K562 (cell line): ENCODE data around the gene PARS2. TPM values are rescaled to one million over a fixed set of nuclear protein-coding genes. Genes with fewer than 3 reads are reported as not detected.
A peak's percentile ranks its signal among the peaks of the same experiment; 100 is the strongest.

Experiments used
- ATAC-seq: fragments of 200-7000 bp; cut with Tn5 transposase; 3 replicates; pipeline ENCODE4 v1.9.1; 2020; ENCODE audit warnings: moderate library complexity
- BruUV-seq: library from RNA; stranded (reverse); fragments of 400-500 nt; replicated peaks from 2 replicates; lab custom pipeline; 2021; lab: Mats Ljungman, UMichigan
- CTCF ChIA-PET: fragments of 300-600 bp; formaldehyde crosslinking; extraction: SDS; loops from one replicate; lab custom pipeline; 2021; ENCODE audit warnings: low intra/inter-chr PET ratio; lab: Yijun Ruan, JAX
- POLR2A ChIA-PET: fragments of 300-600, 350-650 bp; sonication (Branson Sonifier 250); formaldehyde crosslinking; extraction: SDS; loops from one replicate; lab custom pipeline; 2021; ENCODE audit warnings: antibody characterized with exemption, inconsistent platforms; lab: Yijun Ruan, JAX
- DNase-seq, 4 experiments: peaks; one replicate each; pipeline versions ENCODE4 v3.0.0 to v3.0.0-alpha.2; 2011 to 2018; ENCODE audit warnings: low spot score in 3 of 4, mixed read lengths in 3 of 4; ENCODE audit errors: extremely low read depth in 1 of 4
- FAIRE-seq: peaks from 2 replicates; lab custom pipeline; 2011; peaks lifted over from hg19 to GRCh38; lab: Jason Lieb, UNC
- H2AFZ ChIP-seq: 2 replicates; pipeline ENCODE4 v1.6.0; 2011; ENCODE audit warnings: low read depth, low read length, control low read depth, inconsistent platforms
- H3K27ac ChIP-seq: fragments of 200-600 bp; 3 replicates; pipeline ENCODE4 v1.8.0; 2011; ENCODE audit warnings: low read depth, mild to moderate bottlenecking, control low read depth, inconsistent platforms, low read length, moderate library complexity, mixed read lengths; ENCODE audit errors: extremely low read depth
- H3K27me3 ChIP-seq, 2 experiments: fragments of 300-600 bp in 1 of 2; 2 replicates in 1 of 2; 3 replicates in 1 of 2; pipeline versions ENCODE4 v1.6.0 to v1.8.0; 2011; ENCODE audit warnings: inconsistent platforms in 2 of 2, low read length in 2 of 2, mild to moderate bottlenecking in 1 of 2, mixed read lengths in 1 of 2, moderate library complexity in 1 of 2; ENCODE audit not compliant: control insufficient read depth in 2 of 2, insufficient read depth in 2 of 2
- H3K36me3 ChIP-seq: fragments of 300-600 bp; 3 replicates; pipeline ENCODE4 v1.8.0; 2011; ENCODE audit warnings: mild to moderate bottlenecking, low read length, inconsistent platforms; ENCODE audit not compliant: control insufficient read depth, insufficient read depth
- H3K4me1 ChIP-seq, 2 experiments: fragments of 200-600 bp in 1 of 2; replicated peaks in 1 of 2; 2 replicates in 1 of 2; 3 replicates in 1 of 2; pipeline versions ENCODE4 v1.5.1 to v1.8.0; 2011; ENCODE audit warnings: inconsistent platforms in 2 of 2, low read length in 2 of 2, mild to moderate bottlenecking in 1 of 2, mixed read lengths in 1 of 2, moderate library complexity in 1 of 2; ENCODE audit not compliant: control insufficient read depth in 2 of 2, insufficient read depth in 2 of 2
- H3K4me2 ChIP-seq: 2 replicates; pipeline ENCODE4 v1.6.1; 2011; ENCODE audit warnings: low read length, control low read depth, inconsistent platforms, mixed read lengths; ENCODE audit not compliant: insufficient read depth
- H3K4me3 ChIP-seq: fragments of 200-600 bp; sonication (generic), shearing (Covaris generic); 2 replicates; pipeline ENCODE4 v1.5.1; 2016; ENCODE audit warnings: control low read depth, inconsistent platforms
- H3K79me2 ChIP-seq: fragments of 200-600 bp; 3 replicates; pipeline ENCODE4 v1.8.0; 2011; ENCODE audit warnings: low read length, inconsistent platforms; ENCODE audit not compliant: control insufficient read depth, insufficient read depth
- H3K9ac ChIP-seq, 2 experiments: 2 replicates each; pipeline versions ENCODE4 v1.6.0 to v1.6.1; 2011; ENCODE audit warnings: low read depth in 2 of 2, low read length in 2 of 2, control low read depth in 1 of 2, inconsistent platforms in 1 of 2, mild to moderate bottlenecking in 1 of 2, mixed read lengths in 1 of 2; ENCODE audit not compliant: insufficient read depth in 1 of 2
- H3K9me1 ChIP-seq: one replicate; pipeline ENCODE4 v1.6.0; 2011; ENCODE audit warnings: inconsistent platforms, mild to moderate bottlenecking, low read length, moderate library complexity; ENCODE audit not compliant: control insufficient read depth, insufficient read depth
- H3K9me3 ChIP-seq: replicated peaks from 2 replicates; pipeline ENCODE4 v1.5.1; 2011; ENCODE audit warnings: low read depth, low read length, inconsistent platforms; ENCODE audit not compliant: control insufficient read depth, insufficient read depth
- H4K20me1 ChIP-seq: replicated peaks from 2 replicates; pipeline ENCODE4 v1.6.1; 2011; ENCODE audit warnings: low read length, inconsistent platforms, mixed read lengths; ENCODE audit not compliant: control insufficient read depth, insufficient read depth
- ELF1 ChIP-seq: fragments of 200-800 bp; sonication (Bioruptor generic); IDR thresholded peaks from 2 replicates; pipeline ENCODE4 v1.6.1; 2016; ENCODE audit warnings: missing genetic modification characterization, missing compliant biosample characterization
- MEIS2 ChIP-seq: fragments of 450-650 bp; IDR thresholded peaks from 2 replicates; pipeline ENCODE4 v1.6.1; 2014; ENCODE audit warnings: mild to moderate bottlenecking; ENCODE audit not compliant: partially characterized antibody
- POLR2G ChIP-seq: fragments of 200-400 bp; formaldehyde crosslinking; IDR thresholded peaks from 2 replicates; pipeline ENCODE4 v1.6.1; 2017; ENCODE audit warnings: low read depth, mild to moderate bottlenecking, antibody characterized with exemption, low read length, moderate library complexity
- ZNF408 ChIP-seq: fragments of 250-450 bp; sonication (Bioruptor Pico); IDR thresholded peaks from 2 replicates; pipeline ENCODE4 v1.4.0; 2020; ENCODE audit warnings: low read depth, mild to moderate bottlenecking, moderate library complexity
- WGBS: fragments of 100-300 bp; shearing (Covaris generic); methylation state at CpG from one replicate; pipeline ENCODE4 v1.1.6; 2016; ENCODE audit warnings: low coverage, mixed read lengths; ENCODE audit not compliant: insufficient coverage; ENCODE audit errors: missing lambda C conversion rate; 5-methylcytosine and 5-hydroxymethylcytosine counted together
- in situ Hi-C: fragments of 300-500 bp; cut with MboI; formaldehyde crosslinking; loops from 4 replicates; pipeline ENCODE4 v1.15.0; 2018; ENCODE audit warnings: inconsistent platforms, mixed read lengths
- intact Hi-C: fragments of 100-400 bp; cut with micrococcal nuclease; formaldehyde crosslinking; loops from 2 replicates; pipeline ENCODE4 v1.14.2; 2022
- polyA plus RNA-seq, 8 experiments: library from polyadenylated mRNA; depleted of rRNA in 4 of 8; stranded (reverse) in 5 of 8; unstranded in 3 of 8; fragments of >200 nt; fragmentation: Nextera tagmentation in 2 of 8; fragmentation: Illumina TruSeq in 1 of 8; extraction: Ambion mirVana in 2 of 8; extraction: Trizol in 1 of 8; gene quantifications; 2 replicates each; pipeline versions ENCODE4 v1.2.1 to v1.2.3, GENCODE V29; 2011 to 2014; ENCODE audit warnings: inconsistent platforms in 1 of 8, missing spikeins in 1 of 8
- total RNA-seq, 7 experiments: library from RNA; depleted of rRNA in 6 of 7; stranded (reverse); fragments of >200 nt in 6 of 7; fragmentation: Illumina TruSeq in 2 of 7; extraction: Trizol in 2 of 7; gene quantifications; 2 replicates each; pipeline versions ENCODE4 v1.2.1 to v1.2.3, GENCODE V29; 2011 to 2021; ENCODE audit warnings: low replicate concordance in 1 of 7

Gene PARS2
- total and polyA plus RNA-seq, 9 of the 15 experiments (the other 6 are each of a cell fraction or from before 2014, with no cell fraction given): 6.3 to 12.4 (median 7.9) TPM

- Histone ChIP-seq H3K36me3 (peaks cover 24% of the 10 kb centered on the region; the same call in 2 of the 3 replicates), H4K20me1 (0 out of 2 replicates have a peak, but pooled peaks cover 3% of the 10 kb centered on the region), H3K4me1 (peaks cover 0 to 14% of the 10 kb centered on the region in 2 experiments; a peak in 2 of 5 replicates), H3K4me2 (no peak overlapping the region), H3K9ac (peak overlapping the region in 1 of 2 experiments; percentile 14; a peak in 1 of 4 replicates)
- BruUV-seq: no TSS peak
- intact Hi-C loops: no loop called here
- DNase-seq: no peak
- 71% methylated on average over 22 of the region's 22 CpGs for WGBS
- TF ChIP-seq POLR2G (peak; percentile 44; the same call in 1 of the 2 replicates), ZNF408 (CRISPR knock-in tag) (no peak)
- TF ChIP-seq, all 486 proteins: peak for 1
- Histone ChIP-seq H3K27me3 (peaks cover 2 to 4% of the 10 kb centered on the region in 2 experiments; a peak in 4 of 5 replicates), H3K27ac (no peak overlapping the region), H2AFZ (no peak overlapping the region), H3K9me3 (no peaks in the 10 kb centered on the region), H3K4me3 (no peak overlapping the region), H3K9me1 (peaks cover 4% of the 10 kb centered on the region), H3K79me2 (no peaks in the 10 kb centered on the region)
- ChIA-PET POLR2A (no interaction called here), CTCF (no interaction called here)
- in situ Hi-C loops: no loop called here
- no peak for FAIRE-seq
- no peak for ATAC-seq
These were observed 10.3 kb downstream of the PARS2 start for GRCh38 chr1:54754045-54754444.

GRCh38 chr1:54751426-54751825 is 12.9 kb downstream of the PARS2 start:
- DNase-seq (no peak), FAIRE-seq (no peak), ATAC-seq (no peak)
- Histone ChIP-seq H3K27ac (no peak overlapping the region), H3K36me3 (no peaks in the 10 kb centered on the region; the same call in 2 of the 3 replicates), H2AFZ (no peak overlapping the region), H3K4me3 (no peak overlapping the region), H3K9me3 (no peaks in the 10 kb centered on the region), H3K9ac (no peak overlapping the region), H3K9me1 (no peaks in the 10 kb centered on the region), H3K79me2 (no peaks in the 10 kb centered on the region), H3K4me2 (no peak overlapping the region), H3K4me1 (peaks cover 0 to 14% of the 10 kb centered on the region in 2 experiments; a peak in 2 of 5 replicates), H3K27me3 (peaks cover 6 to 23% of the 10 kb centered on the region in 2 experiments; a peak in 4 of 5 replicates), H4K20me1 (0 out of 2 replicates have a peak, but pooled peaks cover 3% of the 10 kb centered on the region)
- no TSS peak for BruUV-seq
- in situ Hi-C loops (no loop called here), intact Hi-C loops (no loop called here)
- 13% methylated on average over 4 of the region's 4 CpGs for WGBS
- ChIA-PET POLR2A (interaction anchor here (1.4 to 4.1 kb wide), 2 partner anchors 8 to 12 kb away, joined by 6 to 19 read pairs; partner anchors contain the start of gene PARS2), CTCF (interaction anchor here (0.5 kb wide), 1 partner anchor 1298 kb away, joined by 5 read pairs; no protein-coding TSS in a partner anchor)
- 0 out of 2 replicates have a peak, but pooled peaks have one; percentile 15 for TF ChIP-seq ELF1 (tag)
- TF ChIP-seq MEIS2: no peak
